HG02610 (cell line): ENCODE measurements around the gene GUK1.

Experiments used
- ATAC-seq: cut with Tn5 transposase; IDR thresholded peaks from one replicate; pipeline ENCODE4 v1.9.1; 2021; ENCODE audit warnings: mild to moderate bottlenecking, moderate library complexity; ENCODE audit not compliant: unreplicated experiment

The GUK1 gene

DNA sequence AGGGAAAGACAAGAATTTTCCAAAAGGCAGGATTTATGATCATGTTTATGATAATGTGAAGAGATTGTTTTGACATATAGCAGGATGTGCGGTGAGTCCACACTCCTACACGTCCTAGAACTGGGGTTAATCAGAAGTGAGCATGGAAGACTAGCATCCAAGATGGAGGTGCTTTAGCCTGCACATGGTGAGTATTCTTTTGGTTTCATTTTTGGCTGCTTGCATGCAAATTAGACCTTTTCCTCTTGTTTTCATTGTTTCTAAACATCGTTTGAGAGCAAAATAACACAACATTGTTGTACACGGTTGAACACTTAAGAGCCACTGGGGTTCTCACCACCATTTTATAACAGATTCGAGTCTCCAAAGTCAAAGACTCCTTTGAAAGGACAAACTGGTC is 14.9 kb upstream of the GUK1 start:
- ATAC-seq = no peak

DNA sequence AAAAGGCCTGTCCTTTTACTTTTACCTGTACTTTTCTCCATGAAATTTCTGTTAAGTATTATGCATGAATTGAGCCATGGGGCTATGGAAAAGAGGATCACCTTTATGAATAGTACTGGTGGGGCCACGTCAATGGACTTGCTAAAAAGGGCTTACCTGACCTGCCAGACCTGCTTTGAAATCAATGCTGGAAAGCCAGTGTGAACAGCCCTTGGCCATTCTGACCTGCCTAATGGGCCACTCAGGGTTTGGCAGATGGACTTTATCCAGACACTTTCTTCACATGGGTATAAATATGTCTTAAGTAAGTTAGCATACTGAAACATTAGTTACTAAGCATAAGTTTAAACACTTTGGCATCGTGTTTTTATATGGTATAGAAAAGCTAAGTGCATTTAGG is 8.3 kb upstream of the GUK1 start:
- no peak for ATAC-seq

DNA sequence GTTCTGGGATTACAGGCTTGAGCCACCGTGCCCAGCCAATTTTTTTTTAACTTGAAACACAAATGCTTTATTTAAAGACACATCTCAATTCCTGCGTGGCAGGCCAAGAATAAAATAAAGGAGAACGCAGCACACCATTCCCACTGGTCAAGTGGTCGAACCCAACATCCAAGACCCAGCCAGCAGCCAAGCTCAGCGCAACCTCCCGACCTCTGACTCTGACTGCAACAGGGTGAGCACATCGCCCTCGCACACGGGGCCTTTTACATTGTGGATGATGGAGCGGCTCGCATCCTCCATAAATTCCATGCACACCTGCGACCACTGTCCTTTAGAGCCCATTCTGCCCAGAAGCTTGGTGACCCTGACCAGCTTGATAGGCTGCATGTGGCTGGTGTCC is 5.5 kb upstream of the GUK1 start:
- no peak for ATAC-seq

DNA sequence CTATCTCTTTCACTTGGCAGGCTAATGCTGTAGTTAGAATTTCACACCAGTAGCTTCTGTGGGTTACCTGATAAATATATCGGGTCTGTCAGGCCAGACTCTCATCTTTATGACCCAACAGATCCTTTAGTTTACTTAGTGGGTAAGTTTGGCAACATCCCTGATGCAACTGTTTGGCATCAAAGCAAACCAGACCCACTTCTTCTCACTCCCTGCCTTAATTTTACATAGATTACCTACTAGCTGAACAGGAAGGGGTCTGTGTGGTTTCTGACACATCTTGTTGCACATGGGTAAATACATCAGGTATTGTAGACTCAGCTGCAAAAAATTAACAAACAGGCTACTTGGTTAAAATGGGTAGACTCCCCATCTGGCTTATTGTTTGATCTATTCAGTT is 3.2 kb upstream of the GUK1 start:
- no peak for ATAC-seq

DNA sequence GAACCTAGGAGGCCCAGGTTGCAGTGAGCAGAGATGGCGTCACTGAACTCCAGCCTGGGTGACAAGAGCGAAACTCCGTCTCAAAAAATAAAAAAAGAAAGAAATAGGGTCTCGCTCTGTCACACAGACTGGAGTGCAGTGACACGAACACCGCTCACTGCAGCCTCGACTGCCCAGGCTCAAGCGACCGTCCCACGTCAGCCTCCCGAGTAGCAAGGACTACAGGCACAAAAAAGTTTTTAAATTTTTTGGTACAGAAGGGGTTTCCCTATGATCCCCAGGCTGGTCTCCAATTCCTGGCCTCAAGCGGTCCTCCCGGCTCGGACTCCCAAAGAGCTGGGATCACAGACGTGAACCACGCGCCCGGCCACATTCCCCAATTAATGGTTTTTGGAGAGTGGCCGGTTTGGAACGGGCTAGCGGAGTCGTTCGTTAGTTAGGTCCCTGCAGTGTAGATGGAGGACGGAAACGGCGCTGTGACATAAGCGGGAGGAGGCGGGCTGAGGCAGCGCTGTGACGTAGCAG is 611 bp upstream of the GUK1 start:
- no peak for ATAC-seq

DNA sequence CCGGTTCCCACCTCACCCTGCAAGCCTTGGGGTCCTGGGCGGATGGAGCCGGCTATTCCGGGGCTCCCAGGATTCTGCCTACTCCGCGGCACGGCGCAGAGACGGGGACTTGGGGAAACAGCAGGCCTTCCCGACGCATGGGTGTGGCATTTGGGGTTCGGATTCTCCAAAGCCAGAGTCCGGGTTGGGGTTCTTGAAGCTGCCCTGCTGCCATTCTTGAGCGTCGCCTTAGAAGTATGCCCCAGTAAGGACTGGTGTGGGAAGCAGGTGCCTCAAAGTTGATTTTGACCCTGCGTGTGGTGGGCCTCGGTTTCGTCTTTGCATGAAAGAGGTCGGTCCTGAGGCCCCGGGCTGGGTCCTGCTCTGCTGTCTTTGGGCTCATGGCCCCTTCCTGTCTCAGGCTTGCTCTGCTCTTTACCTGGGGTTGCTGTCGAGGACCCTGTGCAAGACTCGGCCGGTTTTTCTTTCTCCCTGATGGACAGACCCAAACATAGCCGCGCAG is 696 bp downstream of the GUK1 start:
- no peak for ATAC-seq

DNA sequence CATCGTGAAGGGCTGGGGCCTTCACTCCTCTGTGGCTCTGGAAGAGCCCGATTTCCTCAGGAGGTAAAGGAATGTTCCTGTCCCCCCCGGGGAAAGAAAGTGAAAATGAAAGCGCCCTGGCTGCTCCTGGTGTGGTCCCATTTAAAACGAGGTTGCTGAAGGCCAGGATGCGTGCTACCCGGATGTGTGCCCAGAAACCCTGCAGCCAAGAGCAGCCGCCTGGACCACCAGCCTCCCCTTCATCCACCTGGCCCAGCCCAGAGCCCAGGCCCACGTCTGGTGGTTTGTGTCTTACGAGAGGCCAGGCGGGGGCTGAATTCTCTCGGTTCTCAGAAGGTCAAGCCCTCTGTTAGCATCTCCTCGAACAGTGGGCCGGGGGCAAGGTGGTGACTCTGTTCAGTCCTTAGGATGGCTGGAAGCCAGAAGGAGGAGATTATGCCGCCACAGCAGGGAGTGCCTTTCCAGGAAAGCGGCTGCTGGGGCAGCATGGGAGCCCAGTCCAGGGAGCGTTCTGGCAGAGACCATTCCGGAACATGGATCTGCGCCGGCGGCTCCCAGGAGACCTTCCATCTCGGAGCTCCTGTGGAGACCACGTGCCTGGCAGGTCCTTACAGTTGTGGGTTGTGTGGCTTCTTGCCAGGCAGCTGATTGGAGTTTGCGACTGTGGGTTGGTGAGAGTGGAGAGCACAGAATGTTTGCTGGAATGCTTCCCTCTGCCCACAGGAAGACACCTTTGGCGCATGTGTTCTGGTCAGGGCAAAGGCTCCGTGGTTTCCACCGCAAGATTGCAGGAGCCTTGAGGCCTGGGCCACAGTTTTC is 1.4 kb downstream of the GUK1 start:
- no peak for ATAC-seq

DNA sequence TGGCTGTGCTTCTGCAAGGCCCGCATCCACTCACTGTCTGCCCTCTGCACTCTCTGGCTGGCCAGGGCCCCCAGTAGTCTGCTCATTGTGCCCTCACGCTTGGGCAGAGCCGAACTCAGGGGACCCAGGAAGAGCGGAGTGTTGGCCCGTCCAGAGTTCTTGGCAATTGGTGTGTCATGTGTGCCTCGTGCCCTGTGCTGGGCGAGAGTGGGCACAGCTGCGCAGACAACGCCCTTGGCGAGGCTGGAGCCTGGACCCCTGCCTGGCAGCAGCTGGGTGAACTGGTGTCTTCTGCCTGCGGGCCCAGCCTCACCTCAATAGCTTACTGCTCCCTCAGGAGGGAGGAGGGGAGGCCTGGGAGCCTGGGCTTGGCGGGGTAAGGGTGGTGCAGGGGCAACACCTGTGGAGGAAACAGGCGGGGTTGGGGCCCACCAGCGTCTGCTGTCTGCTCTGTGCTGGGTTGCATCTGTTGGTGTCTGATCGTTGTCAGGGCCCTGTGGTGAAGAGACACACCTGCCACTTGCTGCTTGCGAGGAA is 2.1 kb downstream of the GUK1 start:
- no peak for ATAC-seq

DNA sequence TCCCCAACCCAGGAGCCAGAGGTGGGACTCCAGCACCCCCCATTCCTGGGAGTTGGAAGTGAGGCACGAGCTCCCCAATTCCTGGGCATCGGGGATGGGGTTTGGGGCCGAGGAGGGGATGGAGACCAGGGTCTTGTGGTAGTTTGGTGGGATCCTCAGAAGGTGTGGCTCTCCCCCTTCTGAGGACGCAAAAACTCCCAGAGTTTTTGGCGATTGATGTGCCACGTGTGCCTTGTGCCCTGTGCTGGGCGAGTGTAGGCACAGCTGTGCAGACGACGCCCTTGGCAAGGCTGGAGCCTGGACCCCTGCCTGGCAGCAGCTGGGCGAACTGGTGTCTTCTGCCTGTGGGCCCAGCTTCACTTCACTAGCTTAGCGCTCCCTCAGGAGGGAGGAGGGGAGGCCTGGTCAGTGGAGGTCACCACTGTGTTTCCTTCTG is 2.6 kb downstream of the GUK1 start:
- ATAC-seq = no peak

DNA sequence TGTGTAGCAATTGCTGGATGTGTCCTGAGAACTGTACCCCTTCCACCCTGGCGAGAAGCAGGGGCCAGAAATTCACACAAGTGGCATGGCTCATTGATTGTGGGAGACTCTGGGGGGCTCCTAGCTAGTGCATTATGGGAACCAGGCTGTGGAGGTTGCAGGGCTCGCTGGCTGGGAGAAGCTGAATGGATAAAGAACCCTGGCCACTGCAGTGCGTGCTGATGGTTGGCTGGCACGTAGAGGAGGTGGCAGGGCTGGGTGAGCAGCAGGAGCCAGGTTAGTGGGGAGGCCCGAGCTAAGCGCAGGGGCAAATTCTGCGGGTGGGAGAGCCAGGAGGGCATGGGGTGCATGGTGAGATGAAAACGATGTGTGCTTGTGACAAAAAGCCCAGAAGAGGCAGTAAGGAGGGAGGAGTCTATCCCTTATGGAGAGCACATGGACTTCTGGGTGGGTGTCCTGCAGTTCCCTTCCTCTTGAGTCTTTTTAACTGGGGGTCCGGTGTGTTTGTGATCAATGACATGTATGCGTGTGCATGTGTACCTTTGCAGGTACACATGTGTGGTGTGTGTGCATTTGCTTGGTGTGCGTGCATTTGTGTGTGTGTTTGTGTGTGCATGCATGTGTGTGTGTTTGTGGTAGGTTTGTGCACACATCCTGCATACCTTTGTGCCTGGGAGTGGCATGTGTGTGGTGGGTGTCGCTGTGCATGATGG is 3.6 kb downstream of the GUK1 start:
- no peak for ATAC-seq

DNA sequence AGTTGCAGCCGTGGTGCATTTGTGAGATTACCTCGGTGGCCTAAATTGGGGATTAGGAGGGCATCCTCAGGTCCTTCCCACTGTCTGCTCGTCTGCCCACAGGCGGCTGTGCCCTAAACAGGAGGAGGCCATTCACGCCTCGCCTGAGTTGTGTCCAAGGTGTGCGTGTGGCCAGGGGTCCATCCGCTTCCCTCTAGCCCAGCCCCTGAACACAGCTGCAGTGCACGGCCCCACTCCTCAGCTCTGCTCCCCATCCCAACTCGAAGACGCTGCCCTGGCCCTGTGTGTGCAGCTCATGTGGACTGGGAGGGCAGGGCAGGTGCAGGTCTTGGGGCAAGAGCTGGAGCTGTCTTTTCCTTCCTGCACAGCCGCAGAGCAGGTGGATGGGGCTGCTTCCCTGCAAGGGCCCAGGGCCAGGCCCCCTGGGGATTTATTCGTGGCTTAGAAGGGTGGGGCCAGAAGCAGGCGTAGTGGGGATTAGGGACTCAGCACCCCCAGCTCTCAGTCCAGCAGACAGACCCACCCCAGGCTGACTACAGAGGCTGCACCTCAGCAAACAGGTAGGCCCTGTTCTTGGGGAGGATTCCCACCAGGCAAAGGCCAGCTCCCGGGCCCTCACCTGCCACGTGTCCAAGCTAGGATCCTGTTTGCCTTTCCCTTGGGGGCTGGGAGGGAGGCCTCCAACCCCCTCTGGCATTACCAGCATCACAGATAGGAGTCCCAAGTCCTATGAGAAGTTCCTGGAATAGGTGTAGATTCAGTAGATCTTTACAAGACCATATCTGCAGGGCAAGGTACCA is 4.3 kb downstream of the GUK1 start:
- ATAC-seq = no peak

DNA sequence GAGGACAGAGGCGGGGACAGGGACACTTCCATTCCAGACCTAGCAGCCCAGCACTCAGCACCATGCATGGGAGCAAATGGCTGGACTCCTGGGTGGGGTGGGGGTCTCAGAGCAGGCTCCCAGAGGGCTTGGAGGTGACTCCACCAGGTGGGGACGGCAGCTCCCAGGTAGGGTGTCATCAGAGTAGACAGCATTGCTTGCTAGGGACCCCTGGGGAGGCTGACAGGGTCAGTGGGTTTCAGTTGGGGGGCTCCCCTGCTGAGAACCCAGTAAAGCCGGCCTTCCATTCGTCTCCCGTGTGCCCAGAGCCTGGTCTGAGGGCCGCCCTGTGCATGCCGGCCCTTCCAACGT is 4.9 kb downstream of the GUK1 start:
- ATAC-seq = no peak

DNA sequence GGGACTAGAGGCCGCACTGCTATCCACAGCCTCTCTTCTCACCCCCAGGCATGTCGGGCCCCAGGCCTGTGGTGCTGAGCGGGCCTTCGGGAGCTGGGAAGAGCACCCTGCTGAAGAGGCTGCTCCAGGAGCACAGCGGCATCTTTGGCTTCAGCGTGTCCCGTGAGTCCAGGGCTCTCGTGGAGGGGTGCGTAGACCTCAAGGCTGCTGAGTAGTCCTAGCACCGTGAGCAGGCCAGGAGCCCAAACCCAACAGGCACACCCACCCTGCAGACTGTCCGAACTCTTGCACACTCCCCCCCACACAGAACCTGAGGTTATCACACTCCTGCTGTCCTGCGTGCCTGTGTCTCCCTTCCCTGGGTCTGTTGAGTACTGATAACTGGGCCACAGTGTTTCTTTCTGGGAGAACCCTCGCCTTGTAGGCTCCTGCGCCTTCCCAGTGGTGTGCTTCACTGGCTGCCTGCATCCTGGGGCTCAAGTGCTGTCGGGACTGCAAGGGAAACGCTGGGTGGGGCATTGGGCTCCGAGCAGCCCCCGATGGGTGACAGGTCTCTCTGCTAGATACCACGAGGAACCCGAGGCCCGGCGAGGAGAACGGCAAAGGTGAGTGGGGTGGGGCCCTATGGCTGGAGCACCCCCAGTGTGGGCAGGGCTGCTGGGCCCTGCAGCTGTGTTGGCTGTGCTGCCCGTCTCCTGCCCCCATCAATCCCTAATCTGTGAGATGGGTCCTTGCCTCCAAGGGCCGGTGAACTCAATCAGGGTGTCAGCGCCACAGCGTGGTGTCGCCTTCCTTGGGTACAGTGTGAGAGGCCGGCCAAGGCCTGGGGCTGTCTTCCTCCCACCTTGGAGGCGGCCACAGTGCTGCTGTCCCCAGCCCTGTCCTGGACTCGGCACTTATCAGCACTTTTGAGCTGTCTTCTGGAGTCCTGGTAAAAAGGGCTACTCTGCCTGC is 5.7 kb downstream of the GUK1 start:
- no peak for ATAC-seq

DNA sequence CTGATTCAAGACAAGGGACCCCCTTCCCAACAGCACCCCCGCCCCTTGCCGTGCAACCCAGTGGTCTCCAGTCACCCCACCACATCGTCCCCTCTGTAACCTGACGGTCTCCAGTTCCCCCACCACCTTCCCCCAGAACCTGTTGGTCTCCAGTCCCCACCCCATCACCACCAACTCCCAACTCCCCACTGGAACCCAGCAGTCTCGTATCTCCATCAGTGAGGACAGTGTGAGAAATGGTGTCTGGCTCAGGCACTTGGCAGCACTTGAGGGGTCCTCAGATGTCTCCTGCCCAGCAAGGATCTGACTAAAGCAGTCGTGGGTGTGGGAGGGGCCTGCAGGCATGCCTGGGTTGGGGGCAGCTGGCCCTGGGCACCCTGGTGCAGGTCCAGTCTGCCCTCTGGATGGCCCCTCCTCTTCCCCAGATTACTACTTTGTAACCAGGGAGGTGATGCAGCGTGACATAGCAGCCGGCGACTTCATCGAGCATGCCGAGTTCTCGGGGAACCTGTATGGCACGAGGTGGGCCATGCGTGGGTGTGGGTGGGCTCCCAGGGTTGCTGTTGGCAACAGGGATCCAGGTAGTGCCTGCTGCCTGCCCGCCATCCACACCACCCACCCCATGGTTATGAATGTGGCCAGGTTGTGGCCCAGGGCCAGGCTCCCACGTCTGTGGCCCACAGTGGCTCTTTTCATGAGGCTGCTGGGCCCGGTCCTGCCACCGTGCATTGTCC is 6.5 kb downstream of the GUK1 start:
- ATAC-seq = no peak

DNA sequence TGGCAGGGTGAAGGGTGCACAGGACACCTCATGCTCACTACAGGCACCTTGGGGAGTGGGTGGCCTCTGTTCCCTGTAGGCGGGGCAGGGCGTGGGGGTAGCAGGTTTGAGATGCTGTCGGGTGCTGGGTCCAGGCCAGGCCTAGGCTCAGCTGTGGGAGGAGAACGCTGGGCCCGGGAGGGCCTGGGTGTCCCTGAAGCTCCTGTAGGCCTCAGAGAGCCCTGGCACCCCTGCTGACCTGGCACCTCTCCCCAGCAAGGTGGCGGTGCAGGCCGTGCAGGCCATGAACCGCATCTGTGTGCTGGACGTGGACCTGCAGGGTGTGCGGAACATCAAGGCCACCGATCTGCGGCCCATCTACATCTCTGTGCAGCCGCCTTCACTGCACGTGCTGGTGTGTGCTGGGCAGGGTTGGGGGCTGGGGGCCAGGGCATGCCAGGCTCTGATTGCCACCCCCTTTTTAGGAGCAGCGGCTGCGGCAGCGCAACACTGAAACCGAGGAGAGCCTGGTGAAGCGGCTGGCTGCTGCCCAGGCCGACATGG is 7.1 kb downstream of the GUK1 start:
- ATAC-seq = no peak

DNA sequence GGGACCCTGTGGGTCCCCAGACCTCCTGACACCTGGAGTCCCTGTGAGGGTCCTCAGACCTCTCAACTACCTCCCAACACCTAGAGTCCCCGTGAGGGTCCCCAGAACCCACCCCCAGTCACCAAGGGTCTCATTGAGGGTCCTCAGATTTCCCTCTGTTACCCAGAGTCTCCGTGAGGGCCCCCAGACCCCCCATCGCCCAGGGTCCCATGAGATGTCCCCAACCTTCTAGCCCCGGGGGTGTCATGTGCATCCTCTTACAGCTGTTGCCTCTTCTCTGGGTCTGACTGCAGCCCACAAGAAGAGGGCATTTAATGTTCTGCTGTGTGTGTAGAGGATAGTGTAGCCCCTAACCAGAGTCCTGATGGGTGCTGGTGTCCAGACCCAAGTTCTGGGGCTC is 7.7 kb downstream of the GUK1 start:
- ATAC-seq = no peak

DNA sequence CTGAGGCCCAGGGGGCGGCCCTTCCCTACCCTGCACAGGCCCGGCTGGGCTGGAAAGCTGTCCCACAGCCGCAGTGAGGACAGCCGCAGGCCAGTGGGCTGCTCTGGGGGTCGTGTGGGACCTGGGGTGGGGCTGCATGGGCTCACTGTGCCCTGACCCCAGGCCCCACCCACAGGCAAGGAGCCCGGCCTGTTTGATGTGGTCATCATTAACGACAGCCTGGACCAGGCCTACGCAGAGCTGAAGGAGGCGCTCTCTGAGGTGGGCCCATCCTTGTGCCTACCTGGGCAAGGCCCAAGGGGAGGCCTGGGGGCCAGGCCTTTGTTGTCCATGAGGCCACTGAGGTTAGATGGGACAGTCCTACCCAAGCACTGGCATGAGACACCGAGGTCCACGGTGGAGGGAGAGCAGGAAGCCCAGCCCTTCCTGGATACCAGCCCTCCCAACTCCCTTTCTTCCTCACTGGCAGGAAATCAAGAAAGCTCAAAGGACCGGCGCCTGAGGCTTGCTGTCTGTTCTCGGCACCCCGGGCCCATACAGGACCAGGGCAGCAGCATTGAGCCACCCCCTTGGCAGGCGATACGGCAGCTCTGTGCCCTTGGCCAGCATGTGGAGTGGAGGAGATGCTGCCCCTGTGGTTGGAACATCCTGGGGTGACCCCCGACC is 8.2 kb downstream of the GUK1 start:
- ATAC-seq = no peak

DNA sequence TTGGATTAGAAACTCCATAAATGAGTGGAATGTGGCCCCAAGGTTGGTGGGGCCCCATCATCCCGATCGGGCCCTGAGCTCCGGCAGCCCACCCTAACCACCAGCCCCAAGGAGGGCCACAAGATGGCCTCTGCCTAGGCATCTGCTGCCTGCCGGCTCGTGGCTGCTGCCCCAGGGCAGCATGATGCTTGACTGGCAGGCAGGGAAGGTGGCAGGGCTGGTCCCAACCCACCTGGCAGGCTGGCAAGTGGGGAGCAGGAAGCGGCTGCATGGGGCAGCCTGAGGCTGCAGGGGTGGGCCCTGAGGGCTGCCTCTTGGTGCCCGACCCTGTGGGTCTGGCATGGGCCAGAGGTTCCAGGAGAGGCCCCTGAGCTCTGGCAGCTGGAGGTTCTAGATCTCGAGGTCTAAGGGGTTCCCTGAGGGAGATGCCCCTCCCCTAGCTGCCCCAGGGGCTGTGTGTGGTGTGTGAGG is 8.9 kb downstream of the GUK1 start:
- no peak for ATAC-seq
